Gastroesophageal sphincter (tissue), 4 donors: ENCODE measurements around the gene RMND5A. TPM values are rescaled to one million over a fixed set of nuclear protein-coding genes. Genes with fewer than 3 reads are reported as not detected.

Experiments used
- ATAC-seq: fragments of 150-250 bp; one replicate; pipeline ENCODE4 v1.9.1; 2016; ENCODE audit warnings: mild to moderate bottlenecking, moderate library complexity
- H3K27ac ChIP-seq, 4 donors: fragments of 200-600 bp; sonication (generic) in 3 of 4; 1 replicate in 3 of 4; 2 replicates in 1 of 4; pipeline ENCODE4 v1.5.1; 2016 to 2019
- H3K27me3 ChIP-seq: fragments of 200-600 bp; sonication (generic); one replicate; pipeline ENCODE4 v1.5.1; 2019
- H3K36me3 ChIP-seq, 2 donors: fragments of 200-600 bp; sonication (generic); one replicate each; pipeline ENCODE4 v1.5.1; 2019; ENCODE audit warnings: control low read depth in 1 of 2
- H3K4me1 ChIP-seq, 3 donors: fragments of 200-600 bp; sonication (generic); 1 replicate in 2 of 3; 2 replicates in 1 of 3; pipeline ENCODE4 v1.5.1; 2016 to 2019; ENCODE audit warnings: control low read depth in 2 of 3
- H3K4me3 ChIP-seq, 2 donors: fragments of 200-600 bp; sonication (generic); one replicate each; pipeline ENCODE4 v1.5.1; 2019; ENCODE audit warnings: mild to moderate bottlenecking in 1 of 2, moderate library complexity in 1 of 2
- H3K9me3 ChIP-seq, 3 donors: fragments of 200-600 bp; sonication (generic); one replicate each; pipeline ENCODE4 v1.5.1; 2017 to 2019; ENCODE audit warnings: control low read depth in 2 of 3
- EP300 ChIP-seq: sonication (generic); formaldehyde crosslinking; IDR thresholded peaks from one replicate; pipeline ENCODE4 v1.6.1; 2017; ENCODE audit warnings: antibody characterized with exemption, mild to moderate bottlenecking
- POLR2A ChIP-seq, 2 donors: fragments of 450-650 bp; IDR thresholded peaks; one replicate each; pipeline ENCODE4 v1.6.1; 2017; ENCODE audit warnings: antibody characterized with exemption in 2 of 2, mild to moderate bottlenecking in 2 of 2, moderate library complexity in 1 of 2
- POLR2AphosphoS5 ChIP-seq: sonication (generic); formaldehyde crosslinking; IDR thresholded peaks from one replicate; pipeline ENCODE4 v1.6.1; 2017; ENCODE audit warnings: antibody characterized with exemption
- WGBS, 2 donors: methylation state at CpG; one replicate each; pipeline ENCODE4 v1.1.5; 2018; ENCODE audit warnings: low coverage in 1 of 2; 5-methylcytosine and 5-hydroxymethylcytosine counted together
- total RNA-seq, 4 donors: library from RNA; depleted of rRNA; stranded (reverse); fragments of >200 nt; gene quantifications; one replicate each; pipeline ENCODE4 v1.1.0, GENCODE V29; 2016
- TF ChIP-seq, protein P1 (sequence below), 4 experiments: fragments of 200-600 bp in 2 of 4; fragments of 450-650 bp in 2 of 4; sonication (generic) in 1 of 4; IDR thresholded peaks; one replicate each; pipeline ENCODE4 v1.5.1; 2017 to 2019; ENCODE audit warnings: antibody characterized with exemption in 4 of 4, mild to moderate bottlenecking in 2 of 4, moderate library complexity in 2 of 4

RMND5A gene
- total RNA-seq, 4 donors from 2014 or later = 44.8 to 75.6 (median 61.1) TPM

DNA sequence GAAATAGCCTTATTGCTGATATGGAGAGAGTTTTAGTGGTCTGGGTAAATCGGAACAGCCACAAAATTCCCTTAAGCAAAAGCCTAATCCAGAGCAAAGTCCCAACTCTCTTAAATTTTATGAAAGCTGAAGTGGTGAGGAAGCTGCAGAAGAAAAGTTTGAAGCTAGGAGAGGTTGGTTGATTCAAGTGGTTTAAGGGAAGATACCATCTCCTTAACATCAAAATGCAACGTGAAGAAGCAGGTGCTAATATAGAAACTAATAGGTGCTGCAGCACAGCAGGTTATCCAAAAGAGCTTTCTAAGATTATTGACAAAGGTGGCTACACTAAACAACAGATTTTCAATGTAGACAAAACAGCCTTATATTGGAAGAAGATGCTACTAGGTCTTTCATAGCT is 98.9 kb downstream of the RMND5A start:
- no peak overlapping the region for H3K4me3 ChIP-seq
- TF ChIP-seq, protein P1, sequence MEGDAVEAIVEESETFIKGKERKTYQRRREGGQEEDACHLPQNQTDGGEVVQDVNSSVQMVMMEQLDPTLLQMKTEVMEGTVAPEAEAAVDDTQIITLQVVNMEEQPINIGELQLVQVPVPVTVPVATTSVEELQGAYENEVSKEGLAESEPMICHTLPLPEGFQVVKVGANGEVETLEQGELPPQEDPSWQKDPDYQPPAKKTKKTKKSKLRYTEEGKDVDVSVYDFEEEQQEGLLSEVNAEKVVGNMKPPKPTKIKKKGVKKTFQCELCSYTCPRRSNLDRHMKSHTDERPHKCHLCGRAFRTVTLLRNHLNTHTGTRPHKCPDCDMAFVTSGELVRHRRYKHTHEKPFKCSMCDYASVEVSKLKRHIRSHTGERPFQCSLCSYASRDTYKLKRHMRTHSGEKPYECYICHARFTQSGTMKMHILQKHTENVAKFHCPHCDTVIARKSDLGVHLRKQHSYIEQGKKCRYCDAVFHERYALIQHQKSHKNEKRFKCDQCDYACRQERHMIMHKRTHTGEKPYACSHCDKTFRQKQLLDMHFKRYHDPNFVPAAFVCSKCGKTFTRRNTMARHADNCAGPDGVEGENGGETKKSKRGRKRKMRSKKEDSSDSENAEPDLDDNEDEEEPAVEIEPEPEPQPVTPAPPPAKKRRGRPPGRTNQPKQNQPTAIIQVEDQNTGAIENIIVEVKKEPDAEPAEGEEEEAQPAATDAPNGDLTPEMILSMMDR (IDR thresholded peaks at IDR 0.05) = no peak
- TF ChIP-seq EP300 (no peak), POLR2AphosphoS5 (no peak), POLR2A (IDR thresholded peaks at IDR 0.05) (no peak)
- peaks cover 0 to 23% (median 0%) of the 10 kb centered on the region in 3 donors for H3K9me3 ChIP-seq
- no peaks in the 10 kb centered on the region for H3K4me1 ChIP-seq
- H3K27me3 ChIP-seq = peaks cover 25% of the 10 kb centered on the region
- 85 to 100% methylated on average over 1 to 2 of the region's 2 CpGs for WGBS, 2 donors
- no peak overlapping the region for H3K27ac ChIP-seq
- no peak for ATAC-seq
- no peaks in the 10 kb centered on the region for H3K36me3 ChIP-seq

DNA sequence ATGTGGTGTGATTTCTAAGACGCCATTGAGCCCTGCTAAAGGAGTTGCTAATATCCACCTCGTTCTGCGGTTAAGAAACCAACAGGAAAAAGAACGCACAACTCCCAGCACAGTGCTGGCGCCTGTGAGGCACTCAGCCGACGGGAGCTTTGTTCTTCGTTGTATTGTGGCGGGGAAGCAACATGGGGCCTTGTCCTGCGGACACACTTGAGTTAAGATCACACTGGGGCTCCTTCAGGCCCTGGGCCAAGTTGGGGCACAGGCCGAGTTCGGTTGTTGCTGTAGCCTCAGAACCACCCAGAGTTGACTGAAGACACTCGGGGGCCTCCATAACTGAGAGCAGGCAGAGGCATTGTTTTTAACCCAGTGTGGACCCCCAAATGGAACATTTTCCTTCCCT is 101.2 kb downstream of the RMND5A start:
- Histone ChIP-seq H3K36me3 (no peaks in the 10 kb centered on the region), H3K4me1 (no peaks in the 10 kb centered on the region), H3K4me3 (no peak overlapping the region), H3K27ac (no peak overlapping the region), H3K27me3 (peaks cover 24% of the 10 kb centered on the region), H3K9me3 (peaks cover 0 to 23% (median 0%) of the 10 kb centered on the region in 3 donors)
- ATAC-seq = no peak
- TF ChIP-seq, protein P1 (IDR thresholded peaks at IDR 0.05) = no peak
- TF ChIP-seq POLR2A (IDR thresholded peaks at IDR 0.05) (no peak), EP300 (no peak), POLR2AphosphoS5 (no peak)
- WGBS, 2 donors = 80 to 85% methylated on average over 3 to 7 of the region's 13 CpGs

DNA sequence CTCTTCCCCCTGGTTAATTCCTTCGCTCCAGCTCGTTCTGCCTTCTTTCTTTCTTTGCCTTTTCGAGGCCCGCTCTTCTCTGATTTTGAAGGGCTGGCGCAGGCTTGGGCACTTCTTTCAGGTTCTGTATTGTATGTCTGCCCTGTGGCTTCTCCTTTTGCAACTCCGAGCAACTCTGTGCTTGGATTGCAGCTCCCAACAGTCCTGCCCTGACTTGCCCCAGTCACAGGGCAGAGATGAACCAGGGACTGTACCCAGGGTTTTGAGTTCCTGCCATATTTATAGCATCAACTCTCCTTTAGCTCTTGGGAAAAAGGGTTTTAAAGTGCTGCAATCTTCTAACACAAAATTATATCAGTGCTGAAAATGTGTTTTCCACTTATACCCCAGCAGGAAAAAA is 101.8 kb downstream of the RMND5A start:
- H3K4me1 ChIP-seq = no peaks in the 10 kb centered on the region
- no peak overlapping the region for H3K4me3 ChIP-seq
- no peaks in the 10 kb centered on the region for H3K36me3 ChIP-seq
- peaks cover 0 to 23% (median 0%) of the 10 kb centered on the region in 3 donors for H3K9me3 ChIP-seq
- no peak for ATAC-seq
- no peak overlapping the region for H3K27ac ChIP-seq
- TF ChIP-seq EP300 (no peak), POLR2A (IDR thresholded peaks at IDR 0.05) (no peak), POLR2AphosphoS5 (no peak)
- TF ChIP-seq, protein P1 (IDR thresholded peaks at IDR 0.05) = no peak
- H3K27me3 ChIP-seq = peaks cover 24% of the 10 kb centered on the region
- WGBS, 2 donors = 92 to 100% methylated on average over 1 to 5 of the region's 6 CpGs

DNA sequence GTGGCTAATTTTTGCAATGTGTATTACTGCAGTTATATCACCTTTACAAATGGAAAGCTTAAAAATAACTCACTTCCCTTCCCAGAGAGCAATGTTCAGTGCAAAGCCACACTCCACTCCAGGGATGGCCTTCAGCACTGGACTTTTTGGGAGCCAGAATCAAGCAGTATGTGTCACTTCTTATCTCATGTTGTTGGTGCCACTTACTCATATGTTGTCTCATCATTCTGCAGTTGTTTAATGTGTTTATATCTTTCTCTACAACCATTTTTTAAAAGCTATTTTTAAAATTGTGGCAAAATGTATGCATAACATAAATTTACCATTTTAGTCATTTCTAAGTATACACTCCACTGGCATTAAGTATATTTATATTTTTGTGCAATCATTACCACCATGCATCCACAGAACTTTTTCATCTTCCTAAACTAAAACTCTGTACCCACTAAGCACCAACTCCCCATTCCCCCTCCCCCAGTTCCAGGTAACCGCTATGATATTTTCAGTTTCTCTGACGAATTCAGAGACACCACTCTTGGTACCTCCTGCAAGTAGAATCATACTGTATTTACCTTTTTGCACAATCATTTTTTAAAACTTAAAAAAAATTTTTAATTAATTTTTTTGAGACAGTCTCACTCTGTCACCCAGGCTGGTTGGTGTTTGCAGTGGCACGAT is 102.7 kb downstream of the RMND5A start:
- Histone ChIP-seq H3K4me3 (no peak overlapping the region), H3K27me3 (peaks cover 24% of the 10 kb centered on the region), H3K27ac (no peak overlapping the region), H3K36me3 (no peaks in the 10 kb centered on the region), H3K4me1 (no peaks in the 10 kb centered on the region), H3K9me3 (peaks cover 0 to 23% (median 0%) of the 10 kb centered on the region in 3 donors)
- TF ChIP-seq, protein P1 (IDR thresholded peaks at IDR 0.05) = no peak
- no peak for TF ChIP-seq EP300
- no peak for TF ChIP-seq POLR2A (IDR thresholded peaks at IDR 0.05)
- TF ChIP-seq POLR2AphosphoS5 = no peak
- 61 to 85% methylated on average over 3 of the region's 3 CpGs for WGBS, 2 donors
- no peak for ATAC-seq

DNA sequence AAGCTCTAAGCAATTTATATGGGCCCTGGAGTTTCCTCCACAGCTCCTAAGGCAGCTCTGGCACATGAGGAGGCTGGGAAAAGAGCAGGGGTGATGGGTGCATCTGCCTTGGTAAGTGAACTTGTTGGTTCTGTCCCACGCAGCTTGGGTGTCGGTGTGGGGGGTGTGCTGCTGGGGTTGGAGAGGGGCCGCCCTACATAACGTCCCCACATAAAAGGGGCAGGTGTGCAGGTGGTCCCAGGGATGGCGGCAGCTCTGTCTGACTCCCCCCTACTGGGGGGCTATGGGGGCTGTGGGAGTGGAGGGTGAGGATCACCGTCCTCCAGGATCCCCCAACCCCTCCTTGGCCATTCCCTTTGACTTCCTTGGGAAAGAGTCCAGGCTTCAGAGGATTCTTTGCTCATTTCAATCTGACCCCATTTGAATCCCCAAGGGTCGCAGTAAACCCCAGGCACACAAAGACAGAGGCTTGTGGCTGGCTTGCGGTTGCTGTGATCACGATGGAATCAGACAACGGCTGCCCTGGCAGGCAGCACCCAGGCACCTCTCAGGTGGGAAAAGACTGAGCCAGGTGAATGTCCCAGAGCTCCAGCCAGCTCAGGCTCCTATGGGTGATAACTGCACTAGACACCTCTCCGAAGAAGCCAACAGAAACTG is 105.1 kb downstream of the RMND5A start:
- H3K36me3 ChIP-seq = no peaks in the 10 kb centered on the region
- H3K27me3 ChIP-seq = peaks cover 20% of the 10 kb centered on the region
- peaks cover 0 to 23% (median 0%) of the 10 kb centered on the region in 3 donors for H3K9me3 ChIP-seq
- no peak overlapping the region for H3K4me3 ChIP-seq
- 50% methylated on average over 1 of the region's 11 CpGs; no CpG with 5 or more reads in 1 of the 2 donors for WGBS, 2 donors
- ATAC-seq = no peak
- no peaks in the 10 kb centered on the region for H3K4me1 ChIP-seq
- H3K27ac ChIP-seq = no peak overlapping the region
- TF ChIP-seq POLR2AphosphoS5 (no peak), POLR2A (IDR thresholded peaks at IDR 0.05) (no peak), EP300 (no peak)
- TF ChIP-seq, protein P1 (IDR thresholded peaks at IDR 0.05) = no peak
